Stimulated activated CD4-positive, alpha-beta T cell treated with anti-CD3 and anti-CD28 coated beads, TNF-alpha, amount 100 ng/mL, for 24 hours (primary cell): ENCODE data around the gene FBXW11.
"Not testable (repeated sequence)": the region's sequence is repeated elsewhere in the genome, so short reads cannot be mapped to it uniquely, and the experiment has no call there.

ENCODE experiments used
- DNase-seq, 3 experiments: peaks; one replicate each; pipeline ENCODE4 v3.0.0-alpha.2; 2020; ENCODE audit warnings: low read depth in 3 of 3

Gene FBXW11

GRCh38 chr5:172020110-172020786, 13.8 kb upstream of the FBXW11 start:
- DNase-seq, result not testable (repeated sequence)

- no peak for DNase-seq
Observed at GRCh38 chr5:172015346-172015745, 8.9 kb upstream of the FBXW11 start.

GRCh38 chr5:172010278-172010677, 3.8 kb upstream of the FBXW11 start:
- no peak for DNase-seq

GRCh38 chr5:172009536-172010270, 3.3 kb upstream of the FBXW11 start:
- DNase-seq, result no peak

GRCh38 chr5:172008689-172009141, 2.3 kb upstream of the FBXW11 start:
- DNase-seq, result no peak

- no peak for DNase-seq
Observed at GRCh38 chr5:172008111-172008455, 1.6 kb upstream of the FBXW11 start.

GRCh38 chr5:172007175-172008110, 1.0 kb upstream of the FBXW11 start:
- no peak for DNase-seq

GRCh38 chr5:172005708-172006320, 624 bp downstream of the FBXW11 start:
- DNase-seq, result peak in 2 of 3 experiments; percentile 9 to 25

GRCh38 chr5:172004824-172005237, 1.6 kb downstream of the FBXW11 start:
- peak in 1 of 3 experiments; percentile 5 for DNase-seq

GRCh38 chr5:172003746-172004145, 2.7 kb downstream of the FBXW11 start:
- no peak for DNase-seq

- DNase-seq, result no peak
Observed at GRCh38 chr5:172002840-172003512, 3.5 kb downstream of the FBXW11 start.

- no peak for DNase-seq
Observed at GRCh38 chr5:172002310-172002709, 4.1 kb downstream of the FBXW11 start.

GRCh38 chr5:171999877-172000276, 6.6 kb downstream of the FBXW11 start:
- no peak for DNase-seq

- no peak for DNase-seq
Observed at GRCh38 chr5:171999100-171999499, 7.3 kb downstream of the FBXW11 start.

- DNase-seq, result no peak
Observed at GRCh38 chr5:171997011-171997410, 9.4 kb downstream of the FBXW11 start.

GRCh38 chr5:171992813-171993212, 13.6 kb downstream of the FBXW11 start:
- no peak for DNase-seq

- DNase-seq, result no peak
Observed at GRCh38 chr5:171992305-171992704, 14.1 kb downstream of the FBXW11 start.

GRCh38 chr5:171990713-171991015, 15.8 kb downstream of the FBXW11 start:
- no peak for DNase-seq

- no peak for DNase-seq
Observed at GRCh38 chr5:171989946-171990712, 16.3 kb downstream of the FBXW11 start.

- DNase-seq, result no peak
Observed at GRCh38 chr5:171989276-171989675, 17.2 kb downstream of the FBXW11 start.

- DNase-seq, result no peak
Observed at GRCh38 chr5:171986772-171987171, 19.7 kb downstream of the FBXW11 start.
